Measurements from ENCODE around the gene GJB2.
A peak's percentile ranks its signal among the peaks of the same experiment; 100 is the strongest.
"Not testable (repeated sequence)": the region's sequence is repeated elsewhere in the genome, so short reads cannot be mapped to it uniquely, and the experiment has no call there.

GJB2 gene

DNA sequence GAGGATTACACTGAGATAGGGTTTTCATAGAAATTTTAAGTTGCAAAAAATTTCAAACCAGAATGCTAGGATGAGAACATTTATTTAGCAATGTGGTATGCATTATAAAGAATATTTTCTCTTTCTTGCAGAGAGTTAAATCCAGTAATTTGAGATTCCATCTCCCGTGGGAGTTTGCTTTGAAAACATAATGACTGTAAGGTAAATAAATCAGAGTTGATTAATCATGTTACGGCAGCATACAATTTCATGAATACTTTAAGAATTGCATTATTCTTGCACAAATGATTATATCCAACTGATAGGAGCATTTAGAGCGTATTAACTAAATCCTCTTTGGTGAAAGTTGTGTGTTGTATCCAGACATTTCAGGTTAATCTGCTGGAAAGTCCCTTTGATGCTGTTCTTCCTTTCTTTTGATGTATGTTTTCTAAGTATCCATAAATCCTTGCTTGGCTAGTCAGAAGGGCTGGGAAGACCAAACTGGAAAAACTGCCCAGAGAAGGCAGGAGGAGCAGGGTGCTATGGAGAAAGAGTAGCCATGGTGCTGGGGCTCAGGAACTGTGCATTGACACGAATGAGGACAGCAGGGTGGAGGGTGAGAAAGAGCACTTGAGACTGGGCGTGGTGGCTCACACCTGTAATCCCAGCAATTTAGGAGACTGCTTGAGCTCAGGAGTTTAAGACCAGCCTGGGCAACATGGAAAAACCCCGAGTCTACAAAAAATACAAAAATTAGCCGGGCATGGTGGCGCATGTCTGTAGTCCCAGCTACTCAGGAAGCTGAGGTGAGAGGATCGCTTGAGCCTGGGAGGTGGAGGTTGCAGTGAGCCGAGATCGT, 27.1 kb downstream of the GJB2 start:
- no peak for DNase-seq (ENCODE audit: low read depth)

DNA sequence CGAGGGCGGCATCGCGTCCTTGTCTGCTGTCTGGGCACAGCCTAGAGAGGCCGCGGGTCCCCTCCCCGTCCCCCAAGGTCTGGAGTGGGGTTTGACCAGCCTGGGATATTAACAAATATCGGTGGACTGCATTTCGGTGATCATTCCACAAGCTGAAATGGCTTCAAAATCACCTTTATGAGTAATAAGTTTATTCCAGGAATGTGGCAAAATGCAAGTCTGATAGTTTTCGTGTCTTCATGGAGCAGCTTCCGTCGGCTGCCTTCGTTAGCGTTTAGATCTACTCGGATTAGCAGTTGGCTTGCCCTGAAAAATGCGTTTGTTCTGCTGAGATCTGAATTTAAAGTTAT, 30.8 kb downstream of the GJB2 start:
- DNase-seq (ENCODE audit: low read depth) = no peak

DNA sequence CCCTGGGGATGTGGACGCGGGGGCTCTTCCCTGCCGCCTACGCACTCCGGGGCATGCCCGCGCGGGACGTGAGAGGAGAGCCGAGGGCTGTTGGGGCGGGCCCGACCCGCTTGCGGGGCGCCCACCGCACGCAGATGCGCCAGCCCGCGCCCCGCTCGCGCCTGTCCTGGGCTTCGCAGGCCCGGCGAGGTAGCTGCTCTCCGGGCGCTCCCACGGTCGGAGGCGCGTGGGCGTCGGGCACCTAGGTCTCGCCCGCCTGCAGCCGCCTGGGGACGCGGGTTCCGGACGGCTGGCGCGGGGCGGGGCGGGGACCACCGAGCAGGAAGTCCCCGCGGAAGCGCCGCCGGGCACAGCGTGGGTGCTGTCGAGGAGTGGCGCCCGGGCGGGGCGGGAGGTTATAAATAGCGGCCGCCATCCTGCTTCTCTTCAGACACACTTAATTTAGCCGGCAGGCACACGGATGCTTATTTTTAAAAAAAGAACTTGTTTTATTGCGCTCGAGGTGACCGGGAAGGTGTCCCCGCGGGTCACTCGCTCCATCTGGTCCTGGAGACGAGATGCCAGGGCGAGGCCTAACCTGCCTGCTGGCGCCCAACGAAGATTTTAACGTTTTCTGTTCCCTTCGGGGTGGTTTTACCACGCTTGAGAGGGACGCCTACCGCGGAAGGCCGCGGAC, 31.3 kb downstream of the GJB2 start:
- peak; percentile 42 for DNase-seq (ENCODE audit: low read depth)

DNA sequence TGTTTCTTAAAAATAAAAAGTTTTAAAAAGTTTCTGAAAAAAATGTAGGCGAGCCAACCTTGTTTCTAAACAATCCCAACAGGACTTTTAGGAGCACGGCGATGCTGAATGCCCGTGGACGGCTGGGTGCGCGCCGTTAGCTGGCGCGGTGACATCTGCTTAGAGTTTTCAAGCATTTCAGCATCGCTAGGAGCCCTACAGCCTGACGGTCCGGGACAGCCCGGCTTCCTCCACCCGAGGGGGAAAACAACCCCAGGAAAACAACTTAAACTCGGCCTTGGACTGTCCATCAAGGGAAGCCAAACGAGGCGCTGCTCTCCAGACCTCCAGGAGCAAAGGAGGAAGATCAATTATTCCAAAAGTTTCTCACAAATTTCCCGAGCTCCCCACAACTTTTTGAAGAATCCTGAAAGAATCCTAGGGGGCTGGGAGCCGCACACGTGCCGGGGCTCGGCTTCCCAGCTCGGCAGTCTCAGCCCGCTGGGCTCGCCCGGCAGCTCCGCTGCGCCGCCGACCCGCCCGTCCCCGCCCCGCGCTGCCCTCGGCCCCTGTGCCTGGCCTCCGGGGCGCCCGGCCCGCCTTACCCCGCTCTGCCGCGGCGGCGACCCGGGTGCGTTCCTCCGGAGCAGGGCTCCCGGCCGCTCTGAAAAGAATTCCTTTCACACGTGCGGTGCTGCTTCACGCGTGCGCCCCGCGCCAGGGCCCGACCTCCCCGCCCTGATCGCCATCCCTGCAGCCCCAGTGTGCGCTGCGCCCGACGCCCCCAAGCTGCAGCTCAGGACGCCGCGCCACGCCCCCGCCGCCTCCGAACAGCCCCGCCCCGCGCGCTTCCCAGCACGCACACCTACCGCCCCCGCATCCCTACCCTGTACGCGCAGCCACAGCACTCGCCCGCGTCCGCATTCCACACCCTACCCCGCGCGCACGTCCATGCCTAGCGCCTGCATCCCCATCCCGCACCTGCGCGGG, 32.1 kb downstream of the GJB2 start, which contains the start of gene GJA3:
TSS of gene GJA3 (minus strand) at position 747 of the 969 bp plus-strand sequence. CDS start 17,764 bp downstream, outside the sequence.
- peak; percentile 69 for DNase-seq (ENCODE audit: low read depth)

DNA sequence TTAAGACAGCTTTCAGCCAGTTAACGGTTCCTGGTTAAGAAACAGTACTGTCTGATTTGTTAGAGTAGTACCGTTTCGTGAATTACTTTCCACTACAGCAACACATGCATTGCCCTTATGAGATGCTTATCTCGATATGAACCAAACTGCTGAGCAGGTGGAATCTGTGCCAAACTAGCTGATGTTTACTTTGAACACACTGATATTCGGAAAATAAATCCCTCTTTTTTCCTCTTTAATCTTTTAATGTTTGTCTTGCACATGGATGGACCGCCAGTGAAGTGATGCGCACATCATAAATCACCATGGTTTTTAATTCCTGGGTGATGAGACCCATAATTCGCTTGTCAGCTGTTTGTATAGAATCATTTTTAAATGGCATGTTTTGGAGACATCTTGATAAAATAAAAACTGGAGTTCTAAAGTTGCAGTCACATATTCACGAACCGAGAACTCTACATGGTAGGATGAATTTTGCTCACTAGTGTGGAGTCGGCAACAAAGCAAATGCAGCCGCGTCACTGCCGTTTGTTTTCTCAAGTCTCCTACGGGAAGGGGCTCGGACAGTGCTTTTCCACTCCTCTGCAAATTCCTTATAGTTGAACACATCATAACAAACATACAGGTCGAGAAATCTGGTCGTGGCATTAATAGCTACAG, 33.0 kb downstream of the GJB2 start:
- no peak for DNase-seq (ENCODE audit: low read depth)

DNA sequence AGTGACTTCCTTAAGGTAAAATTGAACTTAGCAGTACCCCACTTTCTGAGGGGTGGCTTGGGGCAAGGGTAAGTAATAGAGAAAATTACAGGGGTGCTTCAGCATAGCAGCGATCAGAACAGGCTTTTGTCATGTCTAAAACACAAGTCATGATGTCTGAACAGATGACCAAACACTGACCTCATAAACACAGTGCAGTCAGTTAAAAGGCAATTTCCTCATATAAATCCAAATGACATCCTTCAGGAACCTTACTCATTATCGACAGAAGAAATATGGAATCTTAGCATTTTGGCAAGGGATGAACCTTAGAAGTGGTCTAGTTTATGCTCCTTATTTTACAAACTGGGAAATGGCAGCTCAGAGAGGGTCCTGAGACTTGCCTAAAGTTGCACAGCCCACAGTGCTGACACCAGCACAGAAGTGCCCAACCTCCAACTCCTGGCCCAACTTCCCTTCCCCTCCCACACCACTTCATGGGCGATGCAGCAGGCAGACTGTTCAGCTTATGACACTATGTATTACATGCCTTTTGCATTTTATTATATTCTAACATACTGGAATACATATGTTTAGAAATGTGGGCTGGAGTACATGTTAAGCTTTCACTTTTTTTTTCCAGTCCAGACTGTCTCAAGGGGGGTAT, 35.5 kb downstream of the GJB2 start:
- DNase-seq (ENCODE audit: low read depth) = no peak

DNA sequence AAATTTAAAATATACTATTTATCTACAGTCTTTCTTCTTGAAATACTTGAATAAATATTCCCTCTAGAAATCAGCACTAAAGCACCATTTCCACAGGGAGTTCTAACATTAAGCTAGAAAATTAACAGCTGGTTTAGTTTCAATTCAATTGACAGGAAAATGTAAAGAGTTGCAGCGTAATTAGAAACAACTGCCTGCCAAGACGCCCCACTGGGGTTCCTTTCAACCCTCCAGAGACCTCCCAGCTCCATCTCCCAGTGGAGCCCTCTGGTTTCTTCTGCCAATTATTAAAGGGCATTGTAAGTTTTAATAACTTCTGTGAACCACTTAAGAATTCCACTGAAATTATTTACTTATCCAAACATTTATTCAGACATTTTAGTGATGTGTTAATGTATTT, 36.0 kb downstream of the GJB2 start:
- no peak for DNase-seq (ENCODE audit: low read depth)

DNA sequence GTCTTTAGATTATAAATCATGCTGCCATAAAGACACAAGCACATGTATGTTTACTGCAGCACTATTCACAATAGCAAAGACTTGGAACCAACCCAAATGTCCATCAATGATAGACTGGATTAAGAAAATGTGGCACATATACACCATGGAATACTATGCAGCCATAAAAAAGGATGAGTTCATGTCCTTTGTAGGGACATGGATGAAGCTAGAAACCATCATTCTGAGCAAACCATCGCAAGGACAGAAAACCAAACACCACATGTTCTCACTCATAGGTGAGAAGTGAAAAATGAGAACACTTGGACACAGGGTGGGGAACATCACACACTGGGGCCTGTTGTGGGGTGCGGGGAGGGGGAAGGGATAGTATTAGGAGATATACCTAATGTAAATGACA, 39.4 kb downstream of the GJB2 start:
- DNase-seq (ENCODE audit: low read depth) = not testable (repeated sequence)

DNA sequence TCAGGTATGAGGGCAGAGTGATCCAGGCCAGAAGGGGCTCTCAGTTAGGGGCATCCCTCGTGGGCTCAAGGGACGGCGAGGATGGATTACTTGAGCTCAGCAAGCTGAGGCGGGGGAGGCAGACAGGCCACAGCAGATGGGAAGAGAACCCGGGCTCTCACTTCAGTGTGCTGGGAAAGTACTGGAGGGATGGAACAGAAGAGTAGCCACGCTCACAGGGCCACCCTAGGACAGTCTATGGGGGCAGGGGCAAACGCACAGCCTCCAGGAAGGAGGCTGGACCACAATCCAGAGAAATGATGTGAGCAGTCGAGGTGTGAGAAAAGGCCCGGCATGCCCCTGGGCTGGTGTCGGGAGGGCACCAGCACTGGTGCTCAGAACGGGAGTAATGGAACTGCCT, 41.1 kb downstream of the GJB2 start:
- DNase-seq (ENCODE audit: low read depth) = no peak

DNA sequence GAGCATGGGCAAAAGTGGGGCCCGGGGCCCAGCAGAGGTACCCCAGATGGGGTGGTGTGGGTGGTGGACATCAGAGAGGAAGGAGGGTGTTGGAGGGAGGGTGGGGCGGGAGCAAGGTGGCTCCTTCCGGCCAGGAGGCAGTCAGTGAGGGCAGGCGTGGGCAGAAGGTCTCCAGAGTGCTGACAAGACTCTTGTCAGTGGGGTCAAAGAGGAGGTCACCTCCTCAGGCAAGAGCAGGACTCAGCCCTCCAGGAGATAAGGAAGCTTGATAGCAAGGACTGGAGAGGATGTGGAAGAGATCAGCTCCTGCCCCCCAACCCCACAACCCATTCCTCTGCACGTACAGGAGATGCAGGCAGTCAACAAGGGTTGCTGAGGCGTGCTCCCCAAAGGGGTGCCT, 41.7 kb downstream of the GJB2 start:
- no peak for DNase-seq (ENCODE audit: low read depth)

DNA sequence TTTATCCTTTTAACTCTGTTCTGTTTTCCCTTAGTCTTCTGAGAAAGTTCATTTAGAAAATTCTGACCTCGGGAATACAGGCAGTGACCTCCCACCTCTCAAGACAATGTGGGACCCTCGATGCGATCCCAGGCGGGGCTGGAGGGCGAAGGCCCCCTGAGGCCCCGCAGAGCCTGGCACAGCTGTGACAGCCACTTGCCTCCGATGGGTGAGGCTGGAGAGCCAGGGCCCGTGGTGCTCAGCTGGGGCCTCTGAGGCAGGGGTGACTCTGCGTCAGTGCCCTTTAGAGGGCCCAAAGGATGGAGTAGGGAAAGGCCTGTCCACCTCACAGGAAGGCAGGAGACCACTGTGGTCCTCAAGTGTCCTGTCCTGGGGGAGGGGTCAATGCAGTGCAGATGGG, 42.2 kb downstream of the GJB2 start:
- DNase-seq (ENCODE audit: low read depth) = no peak

DNA sequence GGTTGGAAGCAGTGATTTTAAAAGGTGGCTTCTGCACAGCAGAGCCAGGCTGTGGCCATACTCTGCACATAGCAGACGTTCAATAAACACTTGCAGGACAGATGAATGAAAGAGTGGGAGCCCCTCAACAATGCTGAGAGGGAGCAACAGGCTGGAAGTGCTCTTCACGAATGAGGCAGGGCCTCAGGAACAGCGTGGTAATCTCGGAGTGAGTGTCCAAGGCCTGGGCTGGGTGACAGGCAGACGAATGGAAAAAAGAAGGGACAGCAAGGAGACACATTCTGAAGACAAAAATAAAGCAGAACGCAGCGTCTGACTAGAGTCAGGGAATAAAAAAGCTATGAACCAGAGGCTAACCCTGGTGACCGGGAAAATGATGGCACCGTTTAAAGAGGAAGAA, 43.0 kb downstream of the GJB2 start:
- no peak for DNase-seq (ENCODE audit: low read depth)

DNA sequence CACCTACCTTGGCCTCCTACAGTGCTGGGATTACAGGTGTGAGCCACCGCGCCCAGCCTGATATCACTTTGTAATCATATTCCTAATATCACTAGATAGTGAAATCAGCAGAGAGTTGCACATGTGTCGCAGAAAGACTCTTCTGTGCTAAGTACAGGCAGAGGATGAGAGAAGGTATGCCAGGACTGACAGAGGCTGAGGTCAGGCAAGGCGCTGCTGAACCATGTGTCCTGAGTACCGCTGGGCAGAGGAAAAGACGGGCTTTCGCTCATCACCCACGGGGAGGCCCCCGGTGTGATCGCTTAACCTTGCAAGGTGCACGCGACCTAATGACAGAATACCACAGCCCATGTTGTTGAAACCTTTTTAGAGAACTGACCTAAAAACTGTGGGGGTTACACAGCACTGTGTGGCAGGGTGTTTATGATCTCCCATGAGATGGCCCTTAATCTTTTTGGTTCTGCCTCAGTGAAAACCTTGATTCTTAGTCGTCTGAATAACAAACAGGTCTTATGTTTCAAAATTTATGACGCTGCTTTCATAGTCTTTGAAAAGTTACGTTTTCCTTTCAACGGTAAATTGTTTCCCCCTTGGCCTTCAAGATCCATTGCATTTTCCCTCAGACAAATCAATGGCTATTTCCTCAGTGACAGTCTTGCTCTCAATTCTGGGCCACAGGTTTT, 44.1 kb downstream of the GJB2 start:
- DNase-seq (ENCODE audit: low read depth) = no peak

DNA sequence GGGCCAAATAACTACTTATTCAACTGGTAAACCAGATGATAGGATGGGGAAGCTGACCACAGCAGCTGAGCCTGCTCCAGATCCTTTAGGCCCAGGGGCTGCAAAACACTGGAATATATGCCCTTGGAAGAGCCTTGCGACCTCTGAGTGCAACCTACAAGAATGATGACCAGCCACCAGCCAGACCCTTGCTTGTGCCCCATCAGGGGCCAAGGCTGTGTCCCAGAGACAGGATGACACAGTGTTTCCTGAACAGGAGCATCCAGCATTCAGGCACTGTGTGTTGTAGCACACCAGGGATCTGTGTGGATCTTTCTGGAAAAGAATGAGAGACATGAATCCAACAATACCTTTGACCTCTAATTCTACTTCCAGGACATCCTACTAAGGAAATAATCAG, 46.4 kb downstream of the GJB2 start:
- DNase-seq (ENCODE audit: low read depth) = no peak

DNA sequence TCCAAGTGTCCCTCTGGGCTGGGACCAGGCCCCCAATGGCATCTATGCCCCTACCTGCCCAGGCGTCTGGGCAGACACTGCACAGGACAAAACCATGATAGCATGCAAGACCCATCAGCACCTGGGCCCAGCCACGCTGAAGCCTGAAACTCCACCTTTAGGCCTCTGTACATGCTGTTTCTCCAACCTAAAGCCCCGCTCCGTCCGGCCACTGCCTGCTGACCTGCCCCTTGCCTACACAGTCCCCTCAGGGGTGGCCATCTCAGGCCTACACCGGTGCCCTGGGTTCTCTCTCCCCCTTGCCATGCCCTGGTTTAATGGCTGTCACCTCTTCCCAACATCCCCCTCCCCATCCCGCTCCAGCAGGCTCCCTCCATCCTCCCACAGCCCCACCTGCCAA, 47.2 kb downstream of the GJB2 start:
- no peak for DNase-seq (ENCODE audit: low read depth)

DNA sequence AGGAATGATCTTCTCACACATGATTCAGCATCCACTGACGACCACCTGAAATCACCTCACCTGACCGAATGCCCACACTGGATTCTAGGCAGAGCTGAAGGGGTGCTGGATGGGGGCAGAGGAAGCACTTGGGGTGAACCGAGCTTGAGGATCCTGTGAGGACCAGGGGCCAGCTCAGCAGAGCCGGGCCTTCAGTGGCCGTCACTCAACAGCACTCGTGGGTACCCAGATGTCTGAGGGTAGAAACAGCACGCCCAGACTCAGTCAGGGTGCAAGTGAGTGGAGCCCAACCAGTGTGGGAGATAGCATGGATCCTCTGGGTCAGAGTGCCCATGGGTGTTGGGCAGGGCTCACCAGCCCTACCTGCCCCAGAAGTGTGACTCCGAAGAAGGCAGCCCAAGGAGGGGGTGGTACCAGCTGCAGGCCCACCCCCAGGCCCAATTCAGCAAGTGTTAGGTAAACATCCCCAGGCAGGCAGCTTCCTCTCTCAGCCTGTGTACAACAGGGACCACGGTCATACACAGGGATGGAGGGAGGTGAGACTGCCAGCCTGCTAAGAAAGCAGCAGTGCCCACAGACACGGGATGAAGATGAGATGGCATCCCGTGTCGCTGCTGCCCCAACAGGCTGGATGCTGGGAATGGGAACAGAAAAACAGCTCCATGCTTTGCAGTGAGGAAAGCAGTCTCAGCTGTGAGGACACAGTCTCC, 48.4 kb downstream of the GJB2 start:
- DNase-seq (ENCODE audit: low read depth) = no peak

DNA sequence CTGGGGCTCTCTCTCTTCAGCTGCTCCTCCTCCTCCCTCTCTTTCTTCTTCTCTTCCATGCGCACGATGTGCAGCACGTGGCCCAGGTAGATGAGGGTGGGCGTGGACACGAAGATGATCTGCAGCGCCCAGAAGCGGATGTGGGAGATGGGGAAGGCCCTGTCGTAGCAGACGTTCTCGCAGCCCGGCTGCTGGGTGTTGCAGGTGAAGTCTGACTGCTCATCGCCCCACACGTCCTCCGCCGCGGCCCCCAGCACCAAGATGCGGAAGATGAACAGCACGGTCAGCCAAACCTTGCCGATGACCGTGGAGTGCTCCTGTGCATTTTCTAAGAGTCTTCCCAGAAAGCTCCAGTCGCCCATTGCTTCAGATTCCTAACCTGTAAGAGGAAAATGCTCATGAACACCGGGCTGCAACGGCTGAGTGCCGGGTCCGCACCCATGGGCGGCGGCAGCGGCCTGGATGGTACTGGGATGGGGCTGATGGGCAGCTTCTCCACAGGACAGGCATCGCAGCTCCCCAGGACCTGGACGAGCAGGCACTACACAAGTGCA, 49.7 kb downstream of the GJB2 start:
- no peak for DNase-seq (ENCODE audit: low read depth)

DNA sequence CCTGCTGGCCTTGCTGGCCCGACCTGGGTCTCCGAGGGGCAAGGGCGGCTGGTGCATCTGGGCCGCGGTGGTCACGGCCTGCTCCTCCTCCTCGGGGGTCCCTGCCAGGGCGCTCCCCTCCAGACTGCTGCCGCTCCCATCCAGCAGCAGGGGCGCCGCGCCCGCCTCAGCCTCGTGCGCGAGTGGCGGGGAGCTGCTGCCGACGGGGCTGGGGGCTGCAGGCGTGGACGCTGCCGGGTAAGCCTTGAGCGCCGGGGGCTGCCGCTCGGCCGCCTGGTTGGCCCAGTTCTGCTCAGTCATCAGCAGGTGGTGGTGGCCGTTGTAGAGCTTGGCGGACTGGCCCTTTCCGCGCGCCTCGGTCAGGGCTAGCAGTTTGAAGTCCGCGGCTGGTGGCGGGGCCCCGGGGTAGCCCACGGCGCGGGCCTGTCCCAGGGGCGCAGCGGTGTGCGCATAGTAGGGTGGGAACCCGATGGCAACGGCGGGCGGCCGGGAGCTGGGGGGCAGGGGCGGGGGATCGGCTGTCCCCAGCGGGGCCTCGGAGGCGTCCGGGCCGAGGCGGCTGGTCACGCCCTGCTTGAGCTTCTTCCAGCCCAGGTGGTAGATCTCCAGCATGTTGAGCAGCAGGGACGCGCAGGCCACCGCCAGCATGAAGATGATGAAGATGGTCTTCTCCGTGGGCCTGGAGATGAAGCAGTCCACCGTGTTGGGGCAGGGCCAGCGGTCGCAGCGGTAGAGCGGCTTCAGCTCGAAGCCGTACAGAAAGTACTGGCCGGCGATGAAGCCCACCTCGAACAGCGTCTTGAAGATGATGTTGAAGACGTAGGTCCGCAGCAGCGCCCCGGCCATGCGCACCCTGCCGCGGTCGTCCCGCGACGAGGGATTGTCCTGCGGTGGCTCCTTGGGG, 50.5 kb downstream of the GJB2 start:
- DNase-seq (ENCODE audit: low read depth) = no peak

All from stimulated activated CD4-positive, alpha-beta T cell treated with anti-CD3 and anti-CD28 coated beads, Interleukin-2, amount 100 ng/mL, for 4 hours (primary cell).